Colonic mucosa (tissue), 4 donors: ENCODE measurements around the gene BAZ2B. TPM values are rescaled to one million over a fixed set of nuclear protein-coding genes. Genes with fewer than 3 reads are reported as not detected.

Experiments used
- DNase-seq: peaks from one replicate; pipeline ENCODE4 v3.0.0-alpha.2; 2020
- H3K27ac ChIP-seq: fragments of 200-600 bp; one replicate; pipeline ENCODE4 v1.8.0; 2021
- H3K27me3 ChIP-seq: fragments of 200-600 bp; one replicate; pipeline ENCODE4 v1.8.0; 2021
- H3K36me3 ChIP-seq: fragments of 200-600 bp; one replicate; pipeline ENCODE4 v1.8.0; 2021
- H3K4me1 ChIP-seq: fragments of 200-600 bp; one replicate; pipeline ENCODE4 v1.8.0; 2021; ENCODE audit warnings: mild to moderate bottlenecking
- H3K4me3 ChIP-seq: fragments of 200-600 bp; one replicate; pipeline ENCODE4 v1.8.0; 2021
- H3K9ac ChIP-seq, 2 donors: one replicate each; pipeline ENCODE4 v1.7.0; 2013; ENCODE audit warnings: control low read depth in 2 of 2, low read depth in 2 of 2, low read length in 2 of 2
- H3K9me3 ChIP-seq: fragments of 200-600 bp; one replicate; pipeline ENCODE4 v1.8.0; 2021
- intact Hi-C: fragments of 100-400 bp; cut with DNase I; formaldehyde crosslinking; loops from one replicate; pipeline ENCODE4 v1.14.1; 2022
- total RNA-seq, 2 donors: library from RNA; stranded (reverse); fragmentation: NEBNext Ultra II Directional in 1 of 2; extraction: Animal tissue kit (Norgen Biotek cat#: 25700) in 1 of 2; gene quantifications; one replicate each; pipeline ENCODE4 v1.2.1, GENCODE V29; 2021
- TF ChIP-seq, protein P1 (sequence below): fragments of 200-600 bp; IDR thresholded peaks from one replicate; pipeline ENCODE4 v1.8.0; 2022; ENCODE audit warnings: antibody characterized with exemption, mild to moderate bottlenecking
- donor health status: healthy.
- donor health status: DM: no; HTN: no; CAD: no.
- donor health status: DM: no; HTN: no; CAD: no.

Gene BAZ2B
- total RNA-seq, 2 donors from 2014 or later, result 36.7 to 60.9 TPM

GRCh38 chr2:159462201-159462785, 154.1 kb downstream of the BAZ2B start:
- H3K27me3 ChIP-seq, result no peaks in the 10 kb centered on the region
- no peak overlapping the region for H3K27ac ChIP-seq
- H3K9me3 ChIP-seq, result no peaks in the 10 kb centered on the region
- no peak overlapping the region for H3K9ac ChIP-seq
- H3K4me1 ChIP-seq, result no peaks in the 10 kb centered on the region
- TF ChIP-seq, protein P1, sequence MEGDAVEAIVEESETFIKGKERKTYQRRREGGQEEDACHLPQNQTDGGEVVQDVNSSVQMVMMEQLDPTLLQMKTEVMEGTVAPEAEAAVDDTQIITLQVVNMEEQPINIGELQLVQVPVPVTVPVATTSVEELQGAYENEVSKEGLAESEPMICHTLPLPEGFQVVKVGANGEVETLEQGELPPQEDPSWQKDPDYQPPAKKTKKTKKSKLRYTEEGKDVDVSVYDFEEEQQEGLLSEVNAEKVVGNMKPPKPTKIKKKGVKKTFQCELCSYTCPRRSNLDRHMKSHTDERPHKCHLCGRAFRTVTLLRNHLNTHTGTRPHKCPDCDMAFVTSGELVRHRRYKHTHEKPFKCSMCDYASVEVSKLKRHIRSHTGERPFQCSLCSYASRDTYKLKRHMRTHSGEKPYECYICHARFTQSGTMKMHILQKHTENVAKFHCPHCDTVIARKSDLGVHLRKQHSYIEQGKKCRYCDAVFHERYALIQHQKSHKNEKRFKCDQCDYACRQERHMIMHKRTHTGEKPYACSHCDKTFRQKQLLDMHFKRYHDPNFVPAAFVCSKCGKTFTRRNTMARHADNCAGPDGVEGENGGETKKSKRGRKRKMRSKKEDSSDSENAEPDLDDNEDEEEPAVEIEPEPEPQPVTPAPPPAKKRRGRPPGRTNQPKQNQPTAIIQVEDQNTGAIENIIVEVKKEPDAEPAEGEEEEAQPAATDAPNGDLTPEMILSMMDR, result no peak
- DNase-seq, result no peak
- intact Hi-C loops, result no loop called here
- H3K36me3 ChIP-seq, result no peaks in the 10 kb centered on the region
- H3K4me3 ChIP-seq, result no peak overlapping the region

GRCh38 chr2:159461076-159461475, 155.3 kb downstream of the BAZ2B start:
- Histone ChIP-seq H3K27ac (no peak overlapping the region), H3K4me1 (no peaks in the 10 kb centered on the region), H3K27me3 (no peaks in the 10 kb centered on the region), H3K36me3 (no peaks in the 10 kb centered on the region), H3K9ac (no peak overlapping the region), H3K9me3 (no peaks in the 10 kb centered on the region), H3K4me3 (no peak overlapping the region)
- TF ChIP-seq, protein P1, result no peak
- intact Hi-C loops, result no loop called here
- DNase-seq, result no peak

DNA sequence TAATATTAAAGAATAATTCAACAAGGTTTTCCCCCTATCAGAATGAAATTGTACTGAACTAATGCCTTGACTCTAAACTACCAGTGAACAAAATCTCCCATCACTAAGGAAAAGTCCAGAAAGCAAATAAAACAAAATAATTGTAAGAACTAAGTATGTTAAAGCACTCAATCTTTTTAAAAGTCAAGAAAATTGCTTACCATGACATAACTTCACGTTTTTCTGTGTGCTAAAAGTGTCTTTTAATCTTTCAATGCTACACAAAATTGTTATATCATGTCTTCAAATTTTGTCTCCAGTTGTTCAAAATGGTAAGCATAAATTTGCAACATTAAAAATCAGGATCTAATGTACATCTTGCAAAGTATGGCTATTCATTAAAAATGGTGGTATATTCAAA, 156.1 kb downstream of the BAZ2B start:
- no peak overlapping the region for H3K9ac ChIP-seq
- no peak overlapping the region for H3K4me3 ChIP-seq
- no peaks in the 10 kb centered on the region for H3K9me3 ChIP-seq
- TF ChIP-seq, protein P1, result no peak
- no peaks in the 10 kb centered on the region for H3K27me3 ChIP-seq
- intact Hi-C loops, result no loop called here
- H3K4me1 ChIP-seq, result no peaks in the 10 kb centered on the region
- no peak overlapping the region for H3K27ac ChIP-seq
- H3K36me3 ChIP-seq, result no peaks in the 10 kb centered on the region
- no peak for DNase-seq

- H3K27me3 ChIP-seq, result no peaks in the 10 kb centered on the region
- DNase-seq, result no peak
- H3K9me3 ChIP-seq, result no peaks in the 10 kb centered on the region
- TF ChIP-seq, protein P1, result no peak
- H3K36me3 ChIP-seq, result no peaks in the 10 kb centered on the region
- no peak overlapping the region for H3K9ac ChIP-seq
- no peak overlapping the region for H3K4me3 ChIP-seq
- no peak overlapping the region for H3K27ac ChIP-seq
- H3K4me1 ChIP-seq, result no peaks in the 10 kb centered on the region
- intact Hi-C loops, result no loop called here
Measured at GRCh38 chr2:159459279-159459678, 157.1 kb downstream of the BAZ2B start.

GRCh38 chr2:159457589-159457988, 158.8 kb downstream of the BAZ2B start:
- Histone ChIP-seq H3K27me3 (no peaks in the 10 kb centered on the region), H3K27ac (no peak overlapping the region), H3K4me1 (no peaks in the 10 kb centered on the region), H3K9me3 (no peaks in the 10 kb centered on the region), H3K36me3 (no peaks in the 10 kb centered on the region), H3K9ac (no peak overlapping the region), H3K4me3 (no peak overlapping the region)
- peak; percentile 26 for DNase-seq
- TF ChIP-seq, protein P1, result no peak
- intact Hi-C loops, result no loop called here
